PC-3 (cell line): ENCODE results near the gene TKTL1.

Source experiments
- CTCF ChIP-seq: fragments of 300-600 bp; sonication (generic); conservative IDR thresholded peaks from 2 replicates; pipeline ENCODE4 v1.5.1; 2017; ENCODE audit warnings: antibody characterized with exemption, low read depth, mild to moderate bottlenecking, low read length
- EZH2 ChIP-seq: fragments of 300-600 bp; sonication (generic); IDR thresholded peaks from one replicate; pipeline ENCODE4 v1.6.1; 2017; ENCODE audit warnings: antibody characterized with exemption, mild to moderate bottlenecking, low read length; ENCODE audit not compliant: unreplicated experiment
- EZH2phosphoT487 ChIP-seq: fragments of 300-600 bp; sonication (generic); IDR thresholded peaks from 2 replicates; pipeline ENCODE4 v1.6.1; 2018; ENCODE audit warnings: mild to moderate bottlenecking, antibody characterized with exemption, low read length, borderline replicate concordance

GRCh38 chrX:154323537-154323936 is 27.9 kb downstream of the TKTL1 start:
- TF ChIP-seq EZH2phosphoT487 (no peak), CTCF (no peak), EZH2 (no peak)
